SK-N-SH (cell line): ENCODE measurements around the gene SMARCC1.

ENCODE experiments used
- CTCF ChIP-seq: fragments of 200-600 bp; sonication (generic); IDR thresholded peaks from 2 replicates; pipeline ENCODE4 v1.6.1; 2017; ENCODE audit warnings: antibody characterized with exemption, mild to moderate bottlenecking, moderate library complexity
- ELF1 ChIP-seq: IDR thresholded peaks from 2 replicates; pipeline ENCODE4 v1.4.0; 2012
- EP300 ChIP-seq, 2 experiments: IDR thresholded peaks; 2 replicates each; pipeline versions ENCODE4 v1.4.0 to v1.6.1; 2012; ENCODE audit warnings: borderline replicate concordance in 1 of 2, low read depth in 1 of 2, low read length in 1 of 2
- EZH2phosphoT487 ChIP-seq: fragments of 200-600 bp; sonication (generic); IDR thresholded peaks from 2 replicates; pipeline ENCODE4 v1.6.1; 2017; ENCODE audit warnings: low read depth, mixed run types, mild to moderate bottlenecking, antibody characterized with exemption, moderate library complexity, borderline replicate concordance
- GATA2 ChIP-seq: sonication (generic); formaldehyde crosslinking; IDR thresholded peaks from 2 replicates; pipeline ENCODE4 v1.5.0; 2020; ENCODE audit warnings: mild to moderate bottlenecking, missing genetic modification reagents
- JUND ChIP-seq: IDR thresholded peaks from 2 replicates; pipeline ENCODE4 v1.4.0; 2012
- MAX ChIP-seq: IDR thresholded peaks from 2 replicates; pipeline ENCODE4 v1.4.0; 2012; ENCODE audit warnings: low read depth
- RAD21 ChIP-seq: IDR thresholded peaks from 2 replicates; pipeline ENCODE4 v1.6.1; 2012; ENCODE audit warnings: mild to moderate bottlenecking, low read length
- REST ChIP-seq: IDR thresholded peaks from 2 replicates; pipeline ENCODE4 v1.6.1; 2012; ENCODE audit warnings: mild to moderate bottlenecking, low read depth, low read length, moderate library complexity
- RFX5 ChIP-seq: IDR thresholded peaks from 2 replicates; pipeline ENCODE4 v1.6.1; 2012; ENCODE audit warnings: mild to moderate bottlenecking, improper control_type of control experiment, low read length
- SIN3A ChIP-seq: IDR thresholded peaks from 2 replicates; pipeline ENCODE4 v1.6.1; 2012; ENCODE audit warnings: low read depth, mild to moderate bottlenecking, low read length, moderate library complexity, borderline replicate concordance
- SMC3 ChIP-seq: IDR thresholded peaks from 2 replicates; pipeline ENCODE4 v1.6.1; 2012; ENCODE audit warnings: low read depth, low read length, improper control_type of control experiment
- TAF1 ChIP-seq: IDR thresholded peaks from 2 replicates; pipeline ENCODE4 v1.6.1; 2012; ENCODE audit warnings: low read depth, mild to moderate bottlenecking, low read length, moderate library complexity, borderline replicate concordance

- TF ChIP-seq SIN3A (no peak), CTCF (no peak), TAF1 (no peak), GATA2 (CRISPR knock-in tag) (no peak), SMC3 (no peak), JUND (no peak), REST (no peak), RFX5 (no peak), MAX (no peak), EP300 (IDR thresholded peaks at IDR 0.05; ENCODE audit: borderline replicate concordance in 1 of 2, low read depth in 1 of 2, low read length in 1 of 2) (no peak), EZH2phosphoT487 (no peak), ELF1 (no peak), RAD21 (no peak)
Observed at GRCh38 chr3:47762233-47762632, 19.5 kb downstream of the SMARCC1 start.
